Hepatocyte (in vitro differentiated cells): ENCODE measurements around the gene ZNF189. TPM values are rescaled to one million over a fixed set of nuclear protein-coding genes. Genes with fewer than 3 reads are reported as not detected.

ENCODE experiments used
- DNase-seq: peaks from one replicate; pipeline ENCODE4 v3.0.0-alpha.2; 2016; ENCODE audit warnings: low spot score
- H2AFZ ChIP-seq: fragments of 200-600 bp; sonication (generic); 2 replicates; pipeline ENCODE4 v1.6.0; 2016; ENCODE audit warnings: antibody characterized with exemption, mild to moderate bottlenecking
- H3K27ac ChIP-seq: fragments of 200-600 bp; sonication (generic); 2 replicates; pipeline ENCODE4 v1.5.1; 2016; ENCODE audit warnings: mild to moderate bottlenecking
- H3K27me3 ChIP-seq: fragments of 200-600 bp; sonication (generic); 2 replicates; pipeline ENCODE4 v1.6.1; 2016
- H3K36me3 ChIP-seq: fragments of 200-600 bp; sonication (generic); replicated peaks from 2 replicates; pipeline ENCODE4 v1.5.1; 2016; ENCODE audit warnings: low read depth; ENCODE audit not compliant: insufficient read depth
- H3K4me1 ChIP-seq: fragments of 200-600 bp; sonication (generic); 2 replicates; pipeline ENCODE4 v1.5.1; 2016; ENCODE audit warnings: mild to moderate bottlenecking, moderate library complexity; ENCODE audit not compliant: insufficient read depth
- H3K4me2 ChIP-seq: fragments of 200-600 bp; sonication (generic); 2 replicates; pipeline ENCODE4 v1.6.0; 2016
- H3K4me3 ChIP-seq: fragments of 200-600 bp; sonication (generic); 2 replicates; pipeline ENCODE4 v1.5.1; 2016; ENCODE audit warnings: mild to moderate bottlenecking
- H3K79me2 ChIP-seq: fragments of 200-600 bp; sonication (generic); 2 replicates; pipeline ENCODE4 v1.6.0; 2017; ENCODE audit warnings: mild to moderate bottlenecking
- H3K9me2 ChIP-seq: fragments of 200-600 bp; sonication (generic); replicated peaks from 2 replicates; pipeline ENCODE4 v1.6.0; 2017; ENCODE audit warnings: mild to moderate bottlenecking; ENCODE audit not compliant: insufficient read depth
- H3K9me3 ChIP-seq: fragments of 200-600 bp; sonication (generic); 2 replicates; pipeline ENCODE4 v1.5.1; 2016; ENCODE audit warnings: low read depth, mild to moderate bottlenecking
- H4K20me1 ChIP-seq: fragments of 200-600 bp; sonication (generic); 2 replicates; pipeline ENCODE4 v1.6.0; 2016; ENCODE audit warnings: mild to moderate bottlenecking; ENCODE audit not compliant: insufficient read depth, poor library complexity, severe bottlenecking
- EZH2 ChIP-seq: fragments of 200-600 bp; sonication (generic); IDR thresholded peaks from 2 replicates; pipeline ENCODE4 v1.6.1; 2016; ENCODE audit warnings: antibody characterized with exemption, mild to moderate bottlenecking, borderline replicate concordance
- EZH2phosphoT487 ChIP-seq: fragments of 200-600 bp; sonication (generic); IDR thresholded peaks from one replicate; pipeline ENCODE4 v1.6.1; 2018; ENCODE audit warnings: antibody characterized with exemption, mild to moderate bottlenecking, low read depth, moderate library complexity; ENCODE audit not compliant: unreplicated experiment, severe bottlenecking
- WGBS: methylation state at CpG from one replicate; pipeline ENCODE4 v1.1.6; 2016; ENCODE audit warnings: low lambda C conversion rate; ENCODE audit errors: missing lambda C conversion rate; 5-methylcytosine and 5-hydroxymethylcytosine counted together
- polyA plus RNA-seq: library from polyadenylated mRNA; unstranded; fragments of >200 nt; fragmentation: Nextera tagmentation; extraction: Ambion mirVana; gene quantifications from 2 replicates; pipeline ENCODE4 v1.2.1, GENCODE V29; 2016
- total RNA-seq: library from RNA; depleted of rRNA; stranded (reverse); fragments of >200 nt; gene quantifications from 2 replicates; pipeline ENCODE4 v1.2.3, GENCODE V29; 2014
- TF ChIP-seq, protein P1 (sequence below): fragments of 200-600 bp; sonication (generic); IDR thresholded peaks from 2 replicates; pipeline ENCODE4 v1.5.1; 2016; ENCODE audit warnings: antibody characterized with exemption, mild to moderate bottlenecking; ENCODE audit not compliant: poor library complexity

The ZNF189 gene
- total and polyA plus RNA-seq, 2 experiments from 2014 or later, result 13.6 to 60.3 TPM

GRCh38 chr9:101369286-101369685 lies 29.4 kb upstream of the ZNF189 start:
- Histone ChIP-seq H3K4me2 (no peak overlapping the region), H3K9me3 (no peaks in the 10 kb centered on the region), H3K9me2 (no peaks in the 10 kb centered on the region), H3K79me2 (no peaks in the 10 kb centered on the region), H3K4me1 (peaks cover 9% of the 10 kb centered on the region), H4K20me1 (no peaks in the 10 kb centered on the region), H3K27ac (no peak overlapping the region), H3K27me3 (no peaks in the 10 kb centered on the region), H3K4me3 (no peak overlapping the region), H2AFZ (no peak overlapping the region), H3K36me3 (no peaks in the 10 kb centered on the region)
- no peak for TF ChIP-seq EZH2phosphoT487
- no peak for TF ChIP-seq EZH2
- TF ChIP-seq, protein P1, sequence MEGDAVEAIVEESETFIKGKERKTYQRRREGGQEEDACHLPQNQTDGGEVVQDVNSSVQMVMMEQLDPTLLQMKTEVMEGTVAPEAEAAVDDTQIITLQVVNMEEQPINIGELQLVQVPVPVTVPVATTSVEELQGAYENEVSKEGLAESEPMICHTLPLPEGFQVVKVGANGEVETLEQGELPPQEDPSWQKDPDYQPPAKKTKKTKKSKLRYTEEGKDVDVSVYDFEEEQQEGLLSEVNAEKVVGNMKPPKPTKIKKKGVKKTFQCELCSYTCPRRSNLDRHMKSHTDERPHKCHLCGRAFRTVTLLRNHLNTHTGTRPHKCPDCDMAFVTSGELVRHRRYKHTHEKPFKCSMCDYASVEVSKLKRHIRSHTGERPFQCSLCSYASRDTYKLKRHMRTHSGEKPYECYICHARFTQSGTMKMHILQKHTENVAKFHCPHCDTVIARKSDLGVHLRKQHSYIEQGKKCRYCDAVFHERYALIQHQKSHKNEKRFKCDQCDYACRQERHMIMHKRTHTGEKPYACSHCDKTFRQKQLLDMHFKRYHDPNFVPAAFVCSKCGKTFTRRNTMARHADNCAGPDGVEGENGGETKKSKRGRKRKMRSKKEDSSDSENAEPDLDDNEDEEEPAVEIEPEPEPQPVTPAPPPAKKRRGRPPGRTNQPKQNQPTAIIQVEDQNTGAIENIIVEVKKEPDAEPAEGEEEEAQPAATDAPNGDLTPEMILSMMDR, result no peak
- WGBS, result 63% methylated on average over 2 of the region's 2 CpGs
- DNase-seq, result no peak

DNA sequence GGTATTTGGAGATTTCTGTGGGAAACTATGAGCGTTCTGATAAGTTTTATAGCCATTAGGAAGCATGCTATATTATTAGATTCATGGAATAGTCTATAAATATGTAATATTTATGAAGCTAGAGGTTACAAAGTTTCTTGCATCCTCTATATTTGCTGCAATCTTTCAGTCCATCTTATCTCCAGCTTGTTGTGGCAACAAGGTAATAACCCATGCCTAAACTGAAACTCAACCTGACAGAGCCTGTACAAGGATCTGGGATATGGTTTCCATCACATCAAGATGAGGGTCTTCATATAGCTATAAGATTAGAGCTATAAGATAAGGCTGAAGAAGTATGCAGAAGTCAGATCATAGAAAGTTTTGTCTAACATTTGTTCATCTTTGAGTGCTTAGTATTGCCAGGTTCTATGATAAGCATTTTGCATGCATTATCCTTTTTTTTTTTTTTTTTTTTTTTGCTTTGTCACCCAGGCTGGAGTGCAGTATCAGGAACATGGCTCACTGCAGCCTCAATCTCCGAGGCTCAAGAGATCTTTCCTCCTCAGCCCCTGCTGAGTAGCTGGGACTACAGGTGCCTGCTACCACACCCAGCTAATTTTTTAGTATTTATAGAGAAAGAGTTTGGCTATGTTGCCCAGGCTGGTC lies 28.6 kb upstream of the ZNF189 start:
- Histone ChIP-seq H3K9me2 (no peaks in the 10 kb centered on the region), H3K9me3 (no peaks in the 10 kb centered on the region), H3K27me3 (no peaks in the 10 kb centered on the region), H3K27ac (no peak overlapping the region), H3K36me3 (no peaks in the 10 kb centered on the region), H4K20me1 (no peaks in the 10 kb centered on the region), H3K4me1 (peaks cover 9% of the 10 kb centered on the region), H3K4me2 (no peak overlapping the region), H3K4me3 (no peak overlapping the region), H3K79me2 (no peaks in the 10 kb centered on the region), H2AFZ (no peak overlapping the region)
- DNase-seq, result no peak
- WGBS, result 74% methylated on average over 2 of the region's 2 CpGs
- TF ChIP-seq EZH2phosphoT487 (no peak), EZH2 (no peak)
- TF ChIP-seq, protein P1, result no peak

DNA sequence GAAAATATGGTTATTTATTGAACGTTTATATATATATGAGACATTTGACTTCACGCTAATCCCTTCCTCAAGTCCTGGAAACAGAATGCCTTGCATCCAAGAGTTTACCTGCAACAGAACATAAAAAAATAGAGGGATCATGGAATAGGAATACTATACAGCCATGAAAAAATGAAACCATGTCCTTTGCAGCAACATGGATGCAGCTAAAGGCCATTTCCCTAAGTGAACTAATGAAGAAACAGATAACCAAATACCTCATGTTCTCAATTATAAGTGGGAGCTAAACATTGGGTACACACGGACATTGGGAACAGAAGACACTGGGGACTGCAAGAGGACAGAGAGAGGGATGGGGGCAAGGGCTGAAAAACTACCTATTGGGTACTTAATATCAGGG lies 26.8 kb upstream of the ZNF189 start:
- Histone ChIP-seq H4K20me1 (no peaks in the 10 kb centered on the region), H3K9me3 (no peaks in the 10 kb centered on the region), H3K27me3 (no peaks in the 10 kb centered on the region), H3K4me3 (no peak overlapping the region), H3K36me3 (no peaks in the 10 kb centered on the region), H3K79me2 (no peaks in the 10 kb centered on the region), H3K9me2 (no peaks in the 10 kb centered on the region), H3K4me1 (no peaks in the 10 kb centered on the region), H3K27ac (no peak overlapping the region), H3K4me2 (no peak overlapping the region), H2AFZ (no peak overlapping the region)
- WGBS, result 95% methylated on average over 3 of the region's 3 CpGs
- no peak for DNase-seq
- TF ChIP-seq EZH2phosphoT487 (no peak), EZH2 (no peak)
- TF ChIP-seq, protein P1, result no peak
